Endothelial cell (in vitro differentiated cells): Measurements from ENCODE around the gene TREX2. TPM values are rescaled to one million over a fixed set of nuclear protein-coding genes. Genes with fewer than 3 reads are reported as not detected.

Experiments used
- DNase-seq: peaks from one replicate; pipeline ENCODE4 v3.0.0; 2021; ENCODE audit warnings: low spot score
- H3K27ac Mint-ChIP-seq: one replicate; pipeline ENCODE4 v1.8.0; 2021; ENCODE audit warnings: mixed read lengths, inconsistent platforms; ENCODE audit not compliant: unreplicated experiment
- H3K27me3 Mint-ChIP-seq: one replicate; pipeline ENCODE4 v1.8.0; 2021; ENCODE audit warnings: mild to moderate bottlenecking, moderate library complexity, mixed read lengths, inconsistent platforms; ENCODE audit not compliant: unreplicated experiment
- H3K36me3 Mint-ChIP-seq: one replicate; pipeline ENCODE4 v1.8.0; 2021; ENCODE audit warnings: mild to moderate bottlenecking, low read depth, mixed read lengths, inconsistent platforms; ENCODE audit not compliant: unreplicated experiment
- H3K4me1 Mint-ChIP-seq: one replicate; pipeline ENCODE4 v1.8.0; 2021; ENCODE audit warnings: mild to moderate bottlenecking, mixed read lengths, inconsistent platforms; ENCODE audit not compliant: unreplicated experiment
- H3K4me3 Mint-ChIP-seq: one replicate; pipeline ENCODE4 v1.8.0; 2021; ENCODE audit warnings: mild to moderate bottlenecking, mixed read lengths, inconsistent platforms; ENCODE audit not compliant: unreplicated experiment
- H3K9me3 Mint-ChIP-seq: one replicate; pipeline ENCODE4 v1.8.0; 2021; ENCODE audit warnings: mixed read lengths, inconsistent platforms; ENCODE audit not compliant: unreplicated experiment
- CTCF ChIP-seq: fragments of 200-600 bp; sonication (generic); IDR thresholded peaks from one replicate; pipeline ENCODE4 v1.5.0; 2021; ENCODE audit warnings: antibody characterized with exemption; ENCODE audit not compliant: unreplicated experiment
- total RNA-seq: library from RNA; stranded (reverse); fragmentation: NEBNext Ultra II Directional; extraction: Animal tissue kit (Norgen Biotek cat#: 25700); gene quantifications from one replicate; pipeline ENCODE4 v1.2.1, GENCODE V29; 2021; ENCODE audit not compliant: unreplicated experiment

The TREX2 gene
- total RNA-seq, 1 donor from 2014 or later = 1.5 TPM

- TF ChIP-seq CTCF = no peak
- Mint-ChIP-seq H3K27ac (no peak overlapping the region), H3K9me3 (no peaks in the 10 kb centered on the region), H3K4me3 (no peak overlapping the region), H3K27me3 (peaks cover 3% of the 10 kb centered on the region), H3K36me3 (no peaks in the 10 kb centered on the region), H3K4me1 (no peaks in the 10 kb centered on the region)
- no peak for DNase-seq
These were observed 575 bp downstream of the TREX2 start for GRCh38 chrX:153445106-153445855.

- Mint-ChIP-seq H3K4me1 (no peaks in the 10 kb centered on the region), H3K36me3 (no peaks in the 10 kb centered on the region), H3K27ac (no peak overlapping the region), H3K9me3 (no peaks in the 10 kb centered on the region), H3K4me3 (no peak overlapping the region), H3K27me3 (peaks cover 5% of the 10 kb centered on the region)
- DNase-seq = no peak
- no peak for TF ChIP-seq CTCF
These were observed 1.4 kb downstream of the TREX2 start for GRCh38 chrX:153444333-153445011.

GRCh38 chrX:153443476-153444332, 2.2 kb downstream of the TREX2 start:
- DNase-seq = no peak
- no peak for TF ChIP-seq CTCF
- H3K27ac Mint-ChIP-seq = no peak overlapping the region
- peaks cover 2% of the 10 kb centered on the region for H3K27me3 Mint-ChIP-seq
- no peaks in the 10 kb centered on the region for H3K36me3 Mint-ChIP-seq
- no peak overlapping the region for H3K4me3 Mint-ChIP-seq
- H3K9me3 Mint-ChIP-seq = no peaks in the 10 kb centered on the region
- no peaks in the 10 kb centered on the region for H3K4me1 Mint-ChIP-seq

- no peaks in the 10 kb centered on the region for H3K4me1 Mint-ChIP-seq
- DNase-seq = no peak
- TF ChIP-seq CTCF = no peak
- H3K27ac Mint-ChIP-seq = no peak overlapping the region
- H3K4me3 Mint-ChIP-seq = no peak overlapping the region
- no peaks in the 10 kb centered on the region for H3K9me3 Mint-ChIP-seq
- H3K27me3 Mint-ChIP-seq = peaks cover 2% of the 10 kb centered on the region
- H3K36me3 Mint-ChIP-seq = no peaks in the 10 kb centered on the region
These were observed 3.4 kb downstream of the TREX2 start for GRCh38 chrX:153442463-153442862.
